Measurements from ENCODE around the gene LEAP2. TPM values are rescaled to one million over a fixed set of nuclear protein-coding genes. Genes with fewer than 3 reads are reported as not detected.

LEAP2 gene, protein sequence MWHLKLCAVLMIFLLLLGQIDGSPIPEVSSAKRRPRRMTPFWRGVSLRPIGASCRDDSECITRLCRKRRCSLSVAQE
- 4.3 and 4.4 TPM in 2 replicates for total RNA-seq

DNA sequence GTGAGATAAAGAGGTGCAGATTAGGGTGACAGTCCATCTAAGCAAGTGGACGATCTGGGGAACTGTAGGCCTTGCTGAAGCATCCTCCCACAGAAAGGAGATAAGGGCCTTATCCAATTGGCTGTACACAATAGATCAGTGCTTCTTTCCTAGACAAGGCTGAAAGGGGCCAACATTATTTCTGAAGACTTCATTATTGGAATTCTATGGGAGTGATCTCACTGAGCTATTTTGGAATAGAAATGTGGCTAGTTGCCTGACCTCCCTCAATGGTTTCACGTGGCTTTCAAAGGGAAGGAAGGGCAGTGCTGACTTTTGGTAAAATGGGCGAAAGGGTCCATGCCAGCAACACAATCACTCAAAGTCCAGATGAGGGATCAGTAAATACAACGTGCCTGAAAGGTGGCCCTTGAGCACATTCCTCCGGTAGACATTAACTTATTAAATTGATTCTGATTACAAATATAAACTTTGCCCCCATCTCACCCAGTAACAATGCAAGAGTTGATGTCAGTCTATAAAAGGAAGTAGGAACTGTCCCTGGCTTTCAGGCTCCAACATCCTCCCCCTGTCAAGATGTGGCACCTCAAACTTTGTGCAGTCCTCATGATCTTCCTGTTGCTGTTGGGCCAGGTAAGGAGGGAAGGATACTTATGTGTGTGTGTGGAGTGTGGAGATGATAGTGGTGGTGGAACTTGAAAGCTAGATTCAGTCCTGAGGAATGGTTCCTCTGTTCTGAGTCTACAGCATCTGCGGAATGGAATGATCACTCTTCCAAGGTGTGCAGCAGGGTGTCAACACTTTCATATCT is at the start of gene LEAP2:
Gene LEAP2, plus strand, starts transcription at position 550 of the 811 bp plus-strand sequence. Its CDS starts 27 bp downstream, at position 577.
- Mint-ChIP-seq H3K27ac (no peak within 1 kb of the TSS), H3K9me3 (no peaks in the 10 kb centered on the region), H3K4me3 (ENCODE audit: low read depth) (no peak within 1 kb of the TSS), H3K4me1 (ENCODE audit: low read depth) (peaks cover 4% of the 10 kb centered on the region), H3K27me3 (ENCODE audit: low read depth) (no peaks in the 10 kb centered on the region), H3K36me3 (ENCODE audit: low read depth) (peaks cover 53% of the 10 kb centered on the region)
- intact Hi-C loops (cut with micrococcal nuclease) = no loop called here
- DNase-seq (ENCODE audit: low spot score) = no peak

DNA sequence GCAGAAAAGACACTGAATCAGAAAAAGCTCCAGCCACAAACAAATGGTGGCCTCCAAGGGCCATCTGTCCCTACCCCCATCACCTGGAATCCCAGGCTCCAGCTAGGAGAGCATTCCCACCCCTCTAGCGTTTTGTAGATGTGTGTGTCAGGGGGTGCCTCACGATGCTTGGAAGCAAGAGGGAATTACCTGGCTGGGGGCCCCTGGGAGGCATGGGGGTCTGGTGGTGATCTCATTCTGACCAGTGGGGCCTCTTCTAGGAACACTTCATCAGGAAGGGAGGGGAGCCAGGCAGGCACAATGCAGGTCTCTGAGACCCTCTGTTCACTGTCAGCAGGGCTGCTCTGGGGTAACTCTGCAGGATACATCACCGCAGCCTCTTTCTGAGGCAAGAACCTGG is 49.0 kb upstream of the LEAP2 start:
- peaks cover 21% of the 10 kb centered on the region for H3K4me1 Mint-ChIP-seq (ENCODE audit: low read depth)
- intact Hi-C loops (cut with micrococcal nuclease) = loop anchor here (5.0 kb wide), 3 partner anchors 162 to 437 kb away; no protein-coding TSS in a partner anchor
- peak overlapping the region; percentile 13 for H3K4me3 Mint-ChIP-seq (ENCODE audit: low read depth)
- no peak for DNase-seq (ENCODE audit: low spot score)
- H3K27ac Mint-ChIP-seq = no peak overlapping the region
- H3K27me3 Mint-ChIP-seq (ENCODE audit: low read depth) = peaks cover 65% of the 10 kb centered on the region
- no peaks in the 10 kb centered on the region for H3K9me3 Mint-ChIP-seq
- H3K36me3 Mint-ChIP-seq (ENCODE audit: low read depth) = no peaks in the 10 kb centered on the region

DNA sequence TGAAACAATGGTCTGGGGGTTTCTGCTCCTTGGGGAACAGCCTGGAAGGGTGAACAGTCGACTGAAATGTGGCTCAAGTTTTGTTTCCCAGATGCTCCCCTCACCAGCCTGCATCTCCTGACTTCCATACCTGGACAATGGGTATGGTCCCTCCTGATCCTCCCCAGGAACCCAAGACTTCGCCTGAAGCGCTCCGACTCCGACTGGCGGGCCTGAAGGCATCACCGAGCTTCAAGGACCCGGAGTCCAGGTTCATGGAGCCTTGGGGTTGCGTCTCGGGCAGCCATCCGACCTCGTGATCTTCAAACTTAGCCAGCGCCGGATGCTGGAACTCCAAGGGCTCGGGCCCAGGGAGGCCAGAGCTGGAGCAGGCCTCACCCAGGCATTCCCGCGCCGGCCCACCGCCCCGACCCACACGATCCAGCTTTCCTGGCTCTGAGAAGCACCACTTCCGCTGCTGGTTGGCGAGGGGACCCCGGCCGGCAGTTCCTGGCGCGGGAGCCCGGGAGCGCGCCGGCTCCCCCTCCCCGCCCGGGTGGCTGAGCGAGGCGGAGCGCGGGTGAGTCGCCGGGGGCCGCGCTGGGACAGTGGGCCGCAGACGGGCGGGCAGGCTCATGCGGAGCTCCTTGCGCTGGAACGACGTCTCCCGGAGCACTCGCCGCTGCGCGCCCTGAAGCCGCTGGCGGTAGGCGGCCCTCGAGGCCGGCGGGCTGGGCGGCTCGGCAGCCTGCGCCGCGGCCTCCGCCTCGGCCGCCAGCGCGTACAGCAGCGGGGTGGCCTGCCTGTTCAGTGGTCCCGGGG is 48.2 kb upstream of the LEAP2 start:
- Mint-ChIP-seq H3K27ac (no peak overlapping the region), H3K4me3 (ENCODE audit: low read depth) (peak overlapping the region; percentile 13), H3K27me3 (ENCODE audit: low read depth) (peaks cover 66% of the 10 kb centered on the region)

DNA sequence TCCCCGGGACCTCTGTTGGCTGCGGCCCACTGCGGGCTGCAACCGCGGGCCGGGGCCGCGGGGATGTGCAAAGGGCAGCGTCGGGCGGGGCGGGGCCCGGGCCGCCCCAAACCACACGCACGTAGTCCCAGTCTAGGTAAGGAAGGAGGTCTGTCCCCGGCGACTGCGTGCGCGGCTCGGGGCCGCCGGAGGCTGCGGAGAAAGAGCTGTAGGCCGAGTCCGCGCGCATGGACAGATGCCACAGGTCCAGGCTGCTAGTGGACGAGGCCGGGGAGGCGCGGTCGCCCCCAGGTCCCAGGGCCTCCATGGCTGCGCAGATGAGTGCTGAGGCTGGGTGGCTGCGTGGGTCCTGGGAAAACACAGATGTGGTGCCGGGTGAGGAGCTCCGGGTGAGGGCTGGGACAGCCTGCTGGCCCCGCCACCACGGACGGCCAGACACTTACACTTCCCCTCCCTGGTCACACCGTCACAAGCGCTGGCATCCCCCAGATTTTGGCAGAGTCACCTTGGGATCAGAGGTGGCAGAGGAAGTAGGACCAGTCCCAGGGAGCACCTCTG is 47.6 kb upstream of the LEAP2 start:
- intact Hi-C loops (cut with micrococcal nuclease) = no loop called here
- peaks cover 66% of the 10 kb centered on the region for H3K27me3 Mint-ChIP-seq (ENCODE audit: low read depth)
- DNase-seq (ENCODE audit: low spot score) = no peak

More for the DNA sequence above, 48.2 kb upstream of the LEAP2 start:
- intact Hi-C loops (cut with micrococcal nuclease) = no loop called here
- no peaks in the 10 kb centered on the region for H3K9me3 Mint-ChIP-seq
- H3K4me1 Mint-ChIP-seq (ENCODE audit: low read depth) = peaks cover 17% of the 10 kb centered on the region
- no peaks in the 10 kb centered on the region for H3K36me3 Mint-ChIP-seq (ENCODE audit: low read depth)
- no peak for DNase-seq (ENCODE audit: low spot score)

DNA sequence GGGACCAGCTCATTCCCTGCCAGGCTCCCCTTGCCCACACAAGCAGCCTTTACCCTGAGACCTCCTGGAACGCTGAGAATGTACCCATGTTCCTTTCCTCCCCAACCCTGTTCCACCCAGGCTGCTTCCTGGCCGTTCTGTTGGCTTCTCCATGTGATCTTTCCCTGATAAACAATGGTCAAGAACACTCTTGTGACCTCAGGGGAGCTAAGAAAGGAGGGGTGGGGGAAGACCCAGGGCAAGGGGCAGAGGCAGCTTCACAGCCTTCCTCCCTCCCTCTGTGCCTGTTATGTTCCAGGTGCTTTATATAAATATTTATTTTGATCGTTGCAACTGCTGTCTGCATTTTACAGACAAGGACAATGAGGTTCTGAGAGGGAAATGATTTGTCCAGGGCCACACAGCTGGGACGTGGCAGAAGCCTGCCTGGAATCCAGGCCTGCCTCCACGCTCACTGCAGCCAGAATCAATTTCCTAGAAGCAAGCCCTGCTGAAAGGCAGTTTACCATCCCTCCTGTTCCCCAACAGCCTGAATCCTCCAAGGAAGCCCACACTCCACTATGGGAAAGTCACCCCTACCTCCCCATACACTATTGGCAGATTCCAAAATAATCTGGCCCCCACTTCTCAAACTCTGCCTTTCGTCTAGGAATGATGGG is 46.9 kb upstream of the LEAP2 start:
- no peaks in the 10 kb centered on the region for H3K36me3 Mint-ChIP-seq (ENCODE audit: low read depth)
- H3K27ac Mint-ChIP-seq = no peak overlapping the region
- intact Hi-C loops (cut with micrococcal nuclease) = no loop called here
- H3K4me1 Mint-ChIP-seq (ENCODE audit: low read depth) = peaks cover 16% of the 10 kb centered on the region
- H3K27me3 Mint-ChIP-seq (ENCODE audit: low read depth) = peaks cover 69% of the 10 kb centered on the region
- DNase-seq (ENCODE audit: low spot score) = no peak
- peak overlapping the region; percentile 9 for H3K4me3 Mint-ChIP-seq (ENCODE audit: low read depth)
- H3K9me3 Mint-ChIP-seq = no peaks in the 10 kb centered on the region

More for the DNA sequence above, 47.6 kb upstream of the LEAP2 start:
- no peaks in the 10 kb centered on the region for H3K9me3 Mint-ChIP-seq
- H3K36me3 Mint-ChIP-seq (ENCODE audit: low read depth) = no peaks in the 10 kb centered on the region
- H3K4me3 Mint-ChIP-seq (ENCODE audit: low read depth) = peak overlapping the region; percentile 21
- H3K4me1 Mint-ChIP-seq (ENCODE audit: low read depth) = peaks cover 14% of the 10 kb centered on the region
- H3K27ac Mint-ChIP-seq = no peak overlapping the region

DNA sequence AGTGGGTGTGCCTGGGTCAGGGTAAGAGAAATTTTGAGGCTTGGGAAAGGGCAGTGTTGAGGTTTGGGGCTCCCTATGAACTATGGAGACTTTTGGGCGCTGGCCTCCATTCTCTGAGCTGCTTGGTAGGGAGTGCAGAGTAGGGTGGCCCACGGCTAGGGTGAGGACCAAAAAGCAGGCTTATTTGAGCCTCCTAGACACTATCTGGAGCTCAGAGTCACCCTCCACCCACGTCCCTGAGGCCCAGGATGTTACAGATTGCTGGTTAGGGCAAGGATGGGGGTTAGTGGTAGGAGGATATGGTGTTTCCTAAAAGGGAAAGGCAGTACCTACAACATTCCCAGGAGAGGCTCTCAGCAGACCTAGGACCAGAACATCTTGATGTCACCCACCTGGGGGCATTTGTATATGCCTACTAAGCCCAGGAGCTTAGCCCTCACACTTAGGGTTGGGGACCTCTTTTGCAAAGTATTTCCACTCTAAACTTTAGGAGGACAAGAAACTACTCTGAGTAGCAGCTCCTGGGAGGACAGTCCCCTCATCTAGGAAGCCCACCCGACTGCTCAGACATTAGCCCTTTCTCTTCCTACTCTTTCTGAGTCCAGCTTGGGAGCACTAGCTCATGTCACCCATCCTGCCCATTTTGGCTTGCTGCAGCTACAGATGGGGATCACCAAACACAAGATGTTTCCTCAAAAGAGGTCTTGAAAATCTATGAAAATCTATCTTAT is 45.4 kb upstream of the LEAP2 start:
- peaks cover 69% of the 10 kb centered on the region for H3K27me3 Mint-ChIP-seq (ENCODE audit: low read depth)
- H3K4me3 Mint-ChIP-seq (ENCODE audit: low read depth) = no peak overlapping the region
- intact Hi-C loops (cut with micrococcal nuclease) = no loop called here
- H3K36me3 Mint-ChIP-seq (ENCODE audit: low read depth) = no peaks in the 10 kb centered on the region
- DNase-seq (ENCODE audit: low spot score) = no peak
- H3K9me3 Mint-ChIP-seq = no peaks in the 10 kb centered on the region
- peaks cover 14% of the 10 kb centered on the region for H3K4me1 Mint-ChIP-seq (ENCODE audit: low read depth)
- H3K27ac Mint-ChIP-seq = no peak overlapping the region

DNA sequence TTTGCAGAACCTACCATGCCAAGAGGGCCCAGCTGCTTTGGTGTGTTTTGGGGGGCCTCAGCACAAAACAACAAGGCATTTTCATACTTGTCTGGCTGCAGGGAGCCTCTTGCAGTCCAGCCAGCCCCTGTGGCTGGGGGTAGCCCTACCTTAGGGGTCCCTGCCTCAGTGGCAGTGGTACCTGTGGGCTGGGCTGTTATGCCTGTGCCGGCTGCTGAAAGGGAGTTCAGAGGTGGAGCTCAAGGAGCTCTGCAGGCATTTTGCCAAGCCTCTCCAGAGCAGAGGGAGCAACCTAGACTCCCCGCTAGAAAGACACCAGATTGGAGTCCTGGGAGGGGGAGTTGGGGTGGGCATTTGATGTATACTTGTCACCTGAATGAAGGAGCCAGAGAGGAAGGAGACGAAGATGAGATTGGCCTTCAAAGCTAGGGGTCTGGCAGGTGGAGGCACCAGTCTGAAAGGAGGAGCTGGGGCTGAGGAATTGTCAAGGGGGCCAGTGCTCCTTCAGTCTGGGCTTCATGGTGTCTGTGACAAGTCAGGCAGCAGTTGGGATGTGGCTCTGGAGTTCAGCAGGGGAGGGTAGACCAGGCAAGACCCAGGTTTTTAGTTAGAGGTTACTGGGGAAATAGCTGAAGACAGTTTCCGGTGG is 44.5 kb upstream of the LEAP2 start:
- intact Hi-C loops (cut with micrococcal nuclease) = no loop called here
- peaks cover 12% of the 10 kb centered on the region for H3K4me1 Mint-ChIP-seq (ENCODE audit: low read depth)
- H3K9me3 Mint-ChIP-seq = no peaks in the 10 kb centered on the region
- no peak overlapping the region for H3K27ac Mint-ChIP-seq
- H3K27me3 Mint-ChIP-seq (ENCODE audit: low read depth) = peaks cover 67% of the 10 kb centered on the region
- DNase-seq (ENCODE audit: low spot score) = no peak
- peak overlapping the region; percentile 47 for H3K4me3 Mint-ChIP-seq (ENCODE audit: low read depth)
- no peaks in the 10 kb centered on the region for H3K36me3 Mint-ChIP-seq (ENCODE audit: low read depth)

DNA sequence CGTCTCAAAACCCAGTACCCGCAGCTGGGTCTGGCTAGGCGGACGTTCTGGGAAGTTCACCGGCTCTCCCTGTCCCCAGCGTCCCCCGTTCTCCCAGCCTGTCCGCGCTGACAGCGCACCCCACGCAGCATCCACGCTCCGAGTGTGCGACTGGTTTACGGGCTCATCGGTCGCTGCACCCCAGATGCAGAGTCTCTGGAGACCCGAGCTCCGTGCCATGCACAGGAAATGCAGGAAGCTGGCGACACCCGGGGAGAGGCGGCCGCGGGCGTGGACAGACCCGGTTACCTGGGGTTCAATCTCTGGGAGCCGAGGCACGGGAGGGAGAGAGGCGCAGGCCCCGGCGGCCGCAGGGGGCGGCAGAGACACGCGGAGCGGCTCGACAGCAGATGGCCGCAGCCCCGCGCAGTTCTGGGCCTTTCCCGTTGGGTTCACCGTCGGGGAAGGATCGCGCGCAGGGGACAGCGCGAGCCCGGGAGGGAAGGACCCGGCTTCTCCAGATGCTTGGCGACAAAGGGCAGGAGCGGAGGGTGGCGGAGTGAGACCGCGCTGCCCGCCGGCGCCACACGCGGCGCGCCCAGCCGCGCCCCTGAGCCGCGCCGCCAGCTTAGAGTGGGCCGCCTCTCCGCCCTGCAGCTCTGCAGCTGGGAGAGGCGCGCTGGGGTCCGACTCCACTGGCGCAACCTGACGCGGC is 43.6 kb upstream of the LEAP2 start:
- intact Hi-C loops (cut with micrococcal nuclease) = loop anchor here (1.0 to 2.0 kb wide), 2 partner anchors 37 to 53 kb away; partner anchors contain the start of genes GDF9 and UQCRQ
- peak overlapping the region; percentile 87 for H3K4me3 Mint-ChIP-seq (ENCODE audit: low read depth)
- peaks cover 12% of the 10 kb centered on the region for H3K4me1 Mint-ChIP-seq (ENCODE audit: low read depth)
- no peaks in the 10 kb centered on the region for H3K36me3 Mint-ChIP-seq (ENCODE audit: low read depth)
- peak; percentile 67 for DNase-seq (ENCODE audit: low spot score)
- peak overlapping the region; percentile 66 for H3K27ac Mint-ChIP-seq
- H3K9me3 Mint-ChIP-seq = no peaks in the 10 kb centered on the region
- H3K27me3 Mint-ChIP-seq (ENCODE audit: low read depth) = peaks cover 63% of the 10 kb centered on the region

DNA sequence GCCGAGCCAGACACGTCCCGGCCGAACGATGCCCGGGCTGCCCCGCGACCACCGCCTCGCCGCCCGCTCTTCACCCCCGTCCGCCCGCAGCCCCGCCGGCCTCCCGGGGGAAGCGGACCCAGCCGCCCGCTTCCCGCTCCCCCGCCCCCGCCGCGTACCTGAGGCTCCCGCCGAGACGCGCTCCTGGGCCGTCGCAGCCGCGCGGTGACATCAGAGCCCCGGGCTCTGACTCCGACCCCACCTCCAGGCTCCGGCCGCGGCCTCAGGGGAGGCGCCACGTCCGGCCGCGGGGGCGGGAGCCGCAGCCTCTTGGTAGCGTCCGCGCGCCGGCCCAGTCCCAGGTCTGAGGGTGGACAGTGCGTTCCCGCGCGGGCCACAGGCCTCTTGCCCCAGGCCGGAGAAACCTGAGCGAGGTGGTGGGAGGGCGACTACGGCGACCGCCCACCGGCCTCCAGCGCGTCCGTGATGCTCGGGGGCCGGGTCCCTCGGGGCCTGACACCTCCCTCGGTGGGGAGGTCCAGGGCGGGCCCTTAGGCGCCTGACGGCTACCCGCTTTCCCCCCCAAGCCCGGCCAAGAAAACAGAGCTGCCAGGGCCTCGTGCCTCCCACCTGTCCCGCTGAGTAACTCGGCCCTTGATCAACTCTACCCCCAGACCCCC is 42.9 kb upstream of the LEAP2 start, which contains the start of gene SHROOM1:
Gene SHROOM1, minus strand, starts transcription at position 212 of the 659 bp plus-strand sequence. CDS start 4,507 bp downstream, outside the sequence.
- no peak for DNase-seq (ENCODE audit: low spot score)
- no peaks in the 10 kb centered on the region for H3K9me3 Mint-ChIP-seq
- H3K36me3 Mint-ChIP-seq (ENCODE audit: low read depth) = no peaks in the 10 kb centered on the region
- peak within 1 kb of the TSS; percentile 87 for H3K4me3 Mint-ChIP-seq (ENCODE audit: low read depth)
- intact Hi-C loops (cut with micrococcal nuclease) = loop anchor here (1.0 to 2.0 kb wide), 2 partner anchors 36 to 53 kb away; partner anchors contain the start of genes GDF9 and UQCRQ
- H3K4me1 Mint-ChIP-seq (ENCODE audit: low read depth) = peaks cover 12% of the 10 kb centered on the region
- peak within 1 kb of the TSS; percentile 66 for H3K27ac Mint-ChIP-seq
- peaks cover 60% of the 10 kb centered on the region for H3K27me3 Mint-ChIP-seq (ENCODE audit: low read depth)

DNA sequence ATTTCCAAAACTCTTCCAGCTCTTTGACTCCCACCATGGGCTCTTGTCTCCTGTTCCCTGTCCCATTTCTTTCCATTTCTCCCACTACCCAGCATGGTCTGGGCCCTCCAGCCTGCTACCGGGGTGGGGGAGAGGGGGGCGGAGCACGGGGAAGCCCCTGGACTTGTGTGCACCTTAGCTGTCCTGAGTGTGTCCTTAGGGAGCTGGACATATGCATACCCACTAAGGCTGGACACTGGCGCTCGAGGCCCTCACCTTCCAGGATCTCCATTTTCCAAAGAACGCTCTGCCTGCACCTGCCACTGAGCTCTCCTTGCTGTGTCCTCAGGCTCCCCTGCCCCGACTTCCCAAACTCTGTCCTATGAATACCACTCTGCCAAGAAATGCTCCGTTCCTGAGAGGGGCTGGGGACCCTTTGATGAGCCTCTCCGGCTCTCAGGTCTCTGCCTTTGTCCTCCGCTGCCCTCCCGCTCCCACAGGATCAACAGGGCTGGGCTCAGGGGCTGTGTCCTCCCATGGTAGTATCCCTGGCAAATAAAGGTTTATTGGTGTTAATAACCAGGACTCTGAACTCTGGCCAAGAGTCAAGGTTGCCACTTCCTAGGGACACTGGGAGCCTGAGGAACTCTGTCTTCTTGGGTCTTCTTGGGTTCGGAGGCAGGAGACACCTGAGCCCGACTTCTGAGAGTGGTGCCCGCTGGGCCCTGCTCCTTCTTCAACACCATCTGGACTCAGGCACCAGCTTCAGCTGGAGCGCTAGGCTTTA is 42.2 kb upstream of the LEAP2 start:
- peaks cover 12% of the 10 kb centered on the region for H3K4me1 Mint-ChIP-seq (ENCODE audit: low read depth)
- peak overlapping the region; percentile 79 for H3K4me3 Mint-ChIP-seq (ENCODE audit: low read depth)
- H3K36me3 Mint-ChIP-seq (ENCODE audit: low read depth) = no peaks in the 10 kb centered on the region
- H3K27ac Mint-ChIP-seq = no peak overlapping the region
- peaks cover 57% of the 10 kb centered on the region for H3K27me3 Mint-ChIP-seq (ENCODE audit: low read depth)
- no peaks in the 10 kb centered on the region for H3K9me3 Mint-ChIP-seq
- no peak for DNase-seq (ENCODE audit: low spot score)
- intact Hi-C loops (cut with micrococcal nuclease) = loop anchor here (2.0 kb wide), 1 partner anchor 36 kb away; the partner anchor contains the start of genes GDF9 and UQCRQ

Data from activated T-helper 2 cell treated with anti-CD3 and anti-CD28 coated beads, Interferon-gamma antibody, Interleukin-2, Interleukin-4, amounts not matched to agents 10 μg/mL and 5 μg/mL and 100 μg/mL, durations not matched to agents 14 hours and 24 hours and 36 hours (primary cell).